Thyroid gland (tissue), 4 donors: Measurements from ENCODE around the gene SGK1.

Experiments
- POLR2A ChIP-seq, 2 donors: fragments of 450-650 bp; IDR thresholded peaks; one replicate each; pipeline ENCODE4 v1.6.1; 2017; ENCODE audit warnings: antibody characterized with exemption in 2 of 2, mild to moderate bottlenecking in 2 of 2, moderate library complexity in 1 of 2
- TF ChIP-seq, protein P1 (sequence below), 6 experiments: fragments of 200-600 bp in 3 of 6; fragments of 450-650 bp in 3 of 6; sonication (generic) in 3 of 6; IDR thresholded peaks; one replicate each; pipeline ENCODE4 v1.5.1; 2016 to 2019; ENCODE audit warnings: antibody characterized with exemption in 6 of 6, mild to moderate bottlenecking in 2 of 6, inconsistent platforms in 1 of 6, moderate library complexity in 1 of 6

DNA sequence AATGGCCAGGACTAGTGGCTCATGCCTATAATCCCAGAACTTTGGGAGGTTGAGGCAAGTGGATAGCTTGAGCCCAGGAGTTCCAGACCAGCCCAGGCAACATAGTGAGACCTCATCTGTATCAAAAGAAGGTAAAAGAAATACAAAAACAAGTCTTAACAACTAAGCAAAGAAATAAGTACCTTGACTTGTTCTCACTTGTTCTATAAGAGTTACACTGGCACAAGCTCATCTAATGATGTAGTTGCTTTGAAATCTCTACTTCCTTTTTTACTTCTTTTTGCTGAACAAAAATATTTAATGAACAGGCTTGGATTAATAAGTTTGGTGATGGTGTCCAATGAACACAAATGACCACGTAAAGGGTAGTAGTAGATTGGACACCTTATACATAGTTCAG, 72.2 kb downstream of the SGK1 start:
- TF ChIP-seq, protein P1, sequence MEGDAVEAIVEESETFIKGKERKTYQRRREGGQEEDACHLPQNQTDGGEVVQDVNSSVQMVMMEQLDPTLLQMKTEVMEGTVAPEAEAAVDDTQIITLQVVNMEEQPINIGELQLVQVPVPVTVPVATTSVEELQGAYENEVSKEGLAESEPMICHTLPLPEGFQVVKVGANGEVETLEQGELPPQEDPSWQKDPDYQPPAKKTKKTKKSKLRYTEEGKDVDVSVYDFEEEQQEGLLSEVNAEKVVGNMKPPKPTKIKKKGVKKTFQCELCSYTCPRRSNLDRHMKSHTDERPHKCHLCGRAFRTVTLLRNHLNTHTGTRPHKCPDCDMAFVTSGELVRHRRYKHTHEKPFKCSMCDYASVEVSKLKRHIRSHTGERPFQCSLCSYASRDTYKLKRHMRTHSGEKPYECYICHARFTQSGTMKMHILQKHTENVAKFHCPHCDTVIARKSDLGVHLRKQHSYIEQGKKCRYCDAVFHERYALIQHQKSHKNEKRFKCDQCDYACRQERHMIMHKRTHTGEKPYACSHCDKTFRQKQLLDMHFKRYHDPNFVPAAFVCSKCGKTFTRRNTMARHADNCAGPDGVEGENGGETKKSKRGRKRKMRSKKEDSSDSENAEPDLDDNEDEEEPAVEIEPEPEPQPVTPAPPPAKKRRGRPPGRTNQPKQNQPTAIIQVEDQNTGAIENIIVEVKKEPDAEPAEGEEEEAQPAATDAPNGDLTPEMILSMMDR (IDR thresholded peaks at IDR 0.05), result no peak
- no peak for TF ChIP-seq POLR2A (IDR thresholded peaks at IDR 0.05)
